Epithelial cell of proximal tubule (primary cell): ENCODE results near the gene KCNT1. TPM values are rescaled to one million over a fixed set of nuclear protein-coding genes. Genes with fewer than 3 reads are reported as not detected.

Source experiments
- DNase-seq: peaks from one replicate; pipeline ENCODE4 v3.0.0-alpha.2; 2011; ENCODE audit warnings: low read depth
- H3K4me3 ChIP-seq: 2 replicates; pipeline ENCODE4 v1.5.1; 2011; ENCODE audit warnings: low read depth, mild to moderate bottlenecking, low read length
- total RNA-seq: library from RNA; depleted of rRNA; stranded (reverse); fragments of >200 nt; gene quantifications from 2 replicates; pipeline ENCODE4 v1.2.3, GENCODE V29; 2015
- TF ChIP-seq, protein P1 (sequence below): conservative IDR thresholded peaks from 2 replicates; pipeline ENCODE4 v1.5.1; 2012; ENCODE audit warnings: low read depth, mild to moderate bottlenecking, low read length

Gene KCNT1
- total RNA-seq, 1 donor from 2014 or later, result not detected

DNA sequence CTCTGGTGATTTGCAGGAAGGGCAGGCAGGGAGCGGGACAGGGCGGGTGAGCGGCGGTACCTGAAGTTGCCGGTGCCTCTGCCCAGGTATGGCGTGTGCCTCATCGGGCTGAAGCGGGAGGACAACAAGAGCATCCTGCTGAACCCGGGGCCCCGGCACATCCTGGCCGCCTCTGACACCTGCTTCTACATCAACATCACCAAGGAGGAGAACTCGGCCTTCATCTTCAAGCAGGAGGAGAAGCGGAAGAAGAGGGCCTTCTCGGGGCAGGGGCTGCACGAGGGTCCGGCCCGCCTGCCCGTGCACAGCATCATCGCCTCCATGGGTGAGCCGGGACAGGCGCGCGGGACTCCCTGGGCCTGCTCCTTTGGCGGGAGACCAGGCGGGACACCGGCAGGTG is 68.8 kb downstream of the KCNT1 start:
- TF ChIP-seq, protein P1, sequence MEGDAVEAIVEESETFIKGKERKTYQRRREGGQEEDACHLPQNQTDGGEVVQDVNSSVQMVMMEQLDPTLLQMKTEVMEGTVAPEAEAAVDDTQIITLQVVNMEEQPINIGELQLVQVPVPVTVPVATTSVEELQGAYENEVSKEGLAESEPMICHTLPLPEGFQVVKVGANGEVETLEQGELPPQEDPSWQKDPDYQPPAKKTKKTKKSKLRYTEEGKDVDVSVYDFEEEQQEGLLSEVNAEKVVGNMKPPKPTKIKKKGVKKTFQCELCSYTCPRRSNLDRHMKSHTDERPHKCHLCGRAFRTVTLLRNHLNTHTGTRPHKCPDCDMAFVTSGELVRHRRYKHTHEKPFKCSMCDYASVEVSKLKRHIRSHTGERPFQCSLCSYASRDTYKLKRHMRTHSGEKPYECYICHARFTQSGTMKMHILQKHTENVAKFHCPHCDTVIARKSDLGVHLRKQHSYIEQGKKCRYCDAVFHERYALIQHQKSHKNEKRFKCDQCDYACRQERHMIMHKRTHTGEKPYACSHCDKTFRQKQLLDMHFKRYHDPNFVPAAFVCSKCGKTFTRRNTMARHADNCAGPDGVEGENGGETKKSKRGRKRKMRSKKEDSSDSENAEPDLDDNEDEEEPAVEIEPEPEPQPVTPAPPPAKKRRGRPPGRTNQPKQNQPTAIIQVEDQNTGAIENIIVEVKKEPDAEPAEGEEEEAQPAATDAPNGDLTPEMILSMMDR, result no peak
- DNase-seq, result no peak
- no peak overlapping the region for H3K4me3 ChIP-seq

DNA sequence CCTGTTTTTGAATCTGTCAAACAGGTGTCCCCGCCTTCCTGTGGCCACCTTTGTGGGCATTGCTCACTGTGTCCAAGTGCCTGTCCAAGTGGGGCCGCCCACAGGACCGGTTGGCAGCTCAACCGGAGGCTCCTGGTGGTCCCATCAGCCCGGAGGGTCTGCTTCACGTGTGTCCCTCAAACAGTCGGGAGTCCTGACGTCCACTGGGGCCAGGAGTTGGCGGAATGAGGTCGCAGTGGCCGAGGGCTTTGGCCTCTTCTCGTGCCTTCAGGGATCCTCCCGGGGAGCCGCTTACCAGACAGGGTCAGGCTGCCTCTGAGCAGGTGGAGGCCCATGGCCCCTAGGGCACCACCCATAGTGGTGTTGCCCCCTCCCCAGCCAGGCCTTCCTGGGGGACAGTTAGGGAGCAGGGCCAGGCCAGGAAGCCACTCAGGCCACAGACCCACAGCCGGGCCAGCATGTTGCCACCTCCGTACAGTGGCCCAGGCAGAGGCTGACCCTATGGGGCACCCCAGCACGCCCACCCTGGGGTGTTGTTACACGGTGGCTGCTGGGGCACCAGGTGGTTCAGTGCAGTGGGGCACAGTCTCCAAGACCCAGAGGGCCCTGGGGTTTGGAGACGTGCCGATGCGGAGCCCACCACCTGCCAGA is 69.5 kb downstream of the KCNT1 start:
- TF ChIP-seq, protein P1, result no peak
- no peak overlapping the region for H3K4me3 ChIP-seq
- no peak for DNase-seq

DNA sequence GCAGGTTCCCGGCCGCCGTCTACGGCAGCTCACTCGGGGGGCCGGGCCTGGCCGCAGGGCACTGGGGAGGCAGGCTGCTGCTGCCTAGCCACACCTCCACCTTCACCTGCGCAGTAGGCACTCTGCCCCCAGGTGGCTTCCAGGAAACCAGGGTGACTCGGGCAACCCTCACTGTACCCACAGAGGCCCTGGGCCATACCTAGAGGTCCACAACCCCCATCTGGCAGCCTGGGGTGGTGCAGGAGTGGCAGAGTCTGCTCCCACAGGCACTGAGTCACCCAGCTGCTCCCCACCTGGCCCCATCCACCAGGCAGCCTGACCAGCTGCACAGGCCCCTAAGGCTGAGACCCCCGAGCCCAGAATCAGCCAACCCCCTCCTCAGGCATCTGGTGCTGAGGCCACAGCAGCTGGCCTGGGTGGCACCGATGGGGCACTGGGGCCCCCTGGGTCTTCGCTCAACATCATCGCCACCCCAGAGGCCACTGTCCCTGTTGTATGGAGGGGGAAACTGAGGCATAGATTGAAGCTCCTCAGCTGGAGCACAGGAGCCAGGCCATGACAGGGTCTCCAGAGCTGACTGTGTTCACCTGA is 70.2 kb downstream of the KCNT1 start:
- no peak for DNase-seq
- no peak overlapping the region for H3K4me3 ChIP-seq
- TF ChIP-seq, protein P1, result no peak

DNA sequence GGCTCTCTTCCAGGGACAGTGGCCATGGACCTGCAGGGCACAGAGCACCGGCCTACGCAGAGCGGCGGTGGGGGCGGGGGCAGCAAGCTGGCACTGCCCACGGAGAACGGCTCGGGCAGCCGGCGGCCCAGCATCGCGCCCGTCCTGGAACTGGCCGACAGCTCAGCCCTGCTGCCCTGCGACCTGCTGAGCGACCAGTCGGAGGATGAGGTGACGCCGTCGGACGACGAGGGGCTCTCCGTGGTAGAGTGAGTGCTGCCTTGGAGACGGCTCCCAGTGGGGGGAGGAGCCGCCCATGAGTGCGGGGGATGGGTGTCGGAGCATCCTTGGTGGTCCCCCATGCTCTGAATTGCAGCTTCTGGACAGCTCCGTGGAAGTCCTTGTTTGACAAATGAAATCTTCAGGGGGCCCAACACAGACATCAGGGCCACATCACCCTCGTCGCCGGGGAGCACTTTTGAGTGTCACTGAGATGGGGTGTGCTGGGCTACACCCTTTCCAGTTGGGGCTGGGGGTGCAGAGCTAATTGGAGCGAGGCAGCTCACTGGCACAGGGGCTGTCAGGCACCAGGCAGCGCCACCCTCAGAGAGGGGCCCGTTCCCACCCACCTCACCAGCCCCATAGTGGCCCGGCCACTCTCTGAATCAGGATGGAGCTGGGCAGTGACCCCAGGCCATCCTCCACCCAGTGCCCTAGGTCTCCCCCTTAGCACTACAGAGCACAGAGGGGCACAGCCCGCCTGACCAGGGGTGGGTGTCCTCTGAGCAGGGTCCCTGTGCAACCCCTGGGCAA is 70.9 kb downstream of the KCNT1 start:
- TF ChIP-seq, protein P1, result no peak
- no peak for DNase-seq
- no peak overlapping the region for H3K4me3 ChIP-seq

DNA sequence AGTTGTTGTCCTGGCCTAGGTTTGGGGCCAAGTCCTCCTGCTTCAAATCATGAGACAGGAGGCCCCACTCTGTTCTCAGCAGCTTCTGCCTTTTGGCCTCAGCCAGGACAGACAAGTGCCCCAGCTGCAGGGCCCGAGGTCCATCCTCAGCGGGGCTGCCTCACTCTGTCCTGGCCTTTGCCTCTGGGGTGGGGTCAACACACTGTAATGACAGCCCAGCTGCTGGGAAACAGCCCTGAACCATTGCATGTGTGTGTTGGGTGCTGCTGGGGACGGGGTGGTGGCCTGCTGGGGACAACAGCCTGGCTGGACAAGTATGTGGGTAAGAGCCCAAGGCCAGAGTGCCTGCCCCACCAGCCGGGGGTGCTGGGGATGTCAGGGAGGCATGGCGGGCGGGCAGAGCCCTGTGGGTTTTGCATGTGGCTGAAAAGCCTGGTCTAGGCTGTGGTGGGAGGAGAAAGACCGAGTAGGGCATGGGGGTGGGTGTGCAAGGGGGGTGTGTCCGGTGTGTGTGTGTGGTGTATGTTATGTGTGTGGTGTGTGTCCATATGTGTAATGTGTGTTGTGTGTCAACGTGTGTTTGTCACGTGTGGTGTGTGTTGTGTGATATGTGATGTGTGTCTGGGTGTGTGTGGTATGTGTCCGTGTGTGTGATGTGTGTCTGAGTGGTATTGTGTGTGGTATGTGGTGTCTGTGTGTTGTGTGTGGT is 71.7 kb downstream of the KCNT1 start:
- TF ChIP-seq, protein P1, result no peak
- no peak for DNase-seq
- no peak overlapping the region for H3K4me3 ChIP-seq

DNA sequence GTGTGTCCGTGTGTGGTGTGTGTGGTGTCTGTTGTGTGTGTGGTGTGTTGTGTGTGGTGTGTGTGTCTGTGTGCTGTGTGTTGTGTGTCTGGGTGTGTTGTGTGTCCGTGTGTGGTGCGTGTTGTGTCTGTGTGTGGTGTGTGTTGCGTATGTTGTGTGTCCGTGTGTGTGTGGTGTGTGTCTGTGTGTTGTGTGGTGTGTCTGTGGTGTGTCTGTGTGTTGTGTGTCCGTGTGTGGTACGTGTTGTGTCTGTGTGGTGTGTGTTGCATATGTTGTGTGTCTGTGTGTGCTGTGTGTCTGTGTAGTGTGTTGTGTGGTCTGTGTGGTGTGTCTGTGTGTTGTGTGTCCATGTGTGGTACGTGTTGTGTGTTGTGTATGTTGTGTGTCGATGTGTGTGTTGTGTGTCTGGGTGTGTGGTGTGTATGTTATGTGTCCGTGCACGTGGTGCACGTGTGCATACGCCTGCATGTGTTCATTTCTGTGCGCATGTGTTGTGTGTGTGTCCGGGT is 72.3 kb downstream of the KCNT1 start:
- no peak for DNase-seq
- TF ChIP-seq, protein P1, result no peak
- H3K4me3 ChIP-seq, result no peak overlapping the region
